ENCODE results near the gene SDHAF4. TPM values are rescaled to one million over a fixed set of nuclear protein-coding genes. Genes with fewer than 3 reads are reported as not detected.
"Not testable (repeated sequence)": the region's sequence is repeated elsewhere in the genome, so short reads cannot be mapped to it uniquely, and the experiment has no call there.

The SDHAF4 gene
- total RNA-seq, 1 donor from 2014 or later: 7.7 TPM

- DNase-seq (ENCODE audit: extremely low spot score, unreplicated experiment): no peak
- Mint-ChIP-seq H3K27me3 (ENCODE audit: unreplicated experiment) (no peaks in the 10 kb centered on the region), H3K4me1 (ENCODE audit: unreplicated experiment) (no peaks in the 10 kb centered on the region), H3K4me3 (ENCODE audit: unreplicated experiment) (no peak overlapping the region), H3K9me3 (ENCODE audit: unreplicated experiment) (no peaks in the 10 kb centered on the region), H3K36me3 (ENCODE audit: unreplicated experiment) (peaks cover 7% of the 10 kb centered on the region), H3K27ac (ENCODE audit: unreplicated experiment) (no peak overlapping the region)
- TF ChIP-seq CTCF (IDR thresholded peaks at IDR 0.05): no peak
Observed at GRCh38 chr6:70547905-70548304, 18.8 kb upstream of the SDHAF4 start.

GRCh38 chr6:70549327-70549726 lies 17.4 kb upstream of the SDHAF4 start:
- Mint-ChIP-seq H3K4me1 (ENCODE audit: unreplicated experiment) (no peaks in the 10 kb centered on the region), H3K27ac (ENCODE audit: unreplicated experiment) (no peak overlapping the region), H3K9me3 (ENCODE audit: unreplicated experiment) (no peaks in the 10 kb centered on the region), H3K4me3 (ENCODE audit: unreplicated experiment) (no peak overlapping the region), H3K36me3 (ENCODE audit: unreplicated experiment) (peaks cover 7% of the 10 kb centered on the region), H3K27me3 (ENCODE audit: unreplicated experiment) (no peaks in the 10 kb centered on the region)
- no peak for TF ChIP-seq CTCF (IDR thresholded peaks at IDR 0.05)
- DNase-seq (ENCODE audit: extremely low spot score, unreplicated experiment): no peak

DNA sequence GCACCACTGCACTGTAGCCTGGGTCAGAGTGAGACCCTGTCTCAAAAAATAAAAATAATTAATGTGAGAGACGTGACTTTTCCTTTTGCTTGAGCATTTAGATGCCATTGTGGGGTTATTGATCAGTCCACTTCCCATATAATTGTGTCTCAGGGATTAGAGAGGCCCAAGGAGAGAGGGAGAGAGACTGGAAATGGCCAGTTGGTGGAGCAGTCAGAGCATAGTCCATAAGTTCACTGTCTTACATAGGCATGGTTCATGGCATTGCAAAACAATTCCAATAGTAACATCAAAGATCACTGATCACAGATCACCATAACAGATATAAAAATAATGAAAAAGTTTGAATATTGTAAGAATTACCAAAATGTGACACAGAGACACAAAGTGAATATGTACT lies 15.2 kb upstream of the SDHAF4 start:
- H3K36me3 Mint-ChIP-seq (ENCODE audit: unreplicated experiment): peaks cover 7% of the 10 kb centered on the region
- no peaks in the 10 kb centered on the region for H3K4me1 Mint-ChIP-seq (ENCODE audit: unreplicated experiment)
- no peaks in the 10 kb centered on the region for H3K27me3 Mint-ChIP-seq (ENCODE audit: unreplicated experiment)
- no peak for DNase-seq (ENCODE audit: extremely low spot score, unreplicated experiment)
- no peaks in the 10 kb centered on the region for H3K9me3 Mint-ChIP-seq (ENCODE audit: unreplicated experiment)
- H3K27ac Mint-ChIP-seq (ENCODE audit: unreplicated experiment): no peak overlapping the region
- no peak overlapping the region for H3K4me3 Mint-ChIP-seq (ENCODE audit: unreplicated experiment)
- TF ChIP-seq CTCF (IDR thresholded peaks at IDR 0.05): no peak

- H3K27me3 Mint-ChIP-seq (ENCODE audit: unreplicated experiment); H3K27ac Mint-ChIP-seq (ENCODE audit: unreplicated experiment): not testable (repeated sequence)
Observed at GRCh38 chr6:70552286-70552940, 14.3 kb upstream of the SDHAF4 start.

GRCh38 chr6:70552974-70553373 lies 13.8 kb upstream of the SDHAF4 start:
- no peak for TF ChIP-seq CTCF (IDR thresholded peaks at IDR 0.05)
- Mint-ChIP-seq H3K4me3 (ENCODE audit: unreplicated experiment) (no peak overlapping the region), H3K27me3 (ENCODE audit: unreplicated experiment) (no peaks in the 10 kb centered on the region), H3K27ac (ENCODE audit: unreplicated experiment) (no peak overlapping the region), H3K4me1 (ENCODE audit: unreplicated experiment) (no peaks in the 10 kb centered on the region), H3K9me3 (ENCODE audit: unreplicated experiment) (no peaks in the 10 kb centered on the region), H3K36me3 (ENCODE audit: unreplicated experiment) (peaks cover 7% of the 10 kb centered on the region)
- DNase-seq (ENCODE audit: extremely low spot score, unreplicated experiment): no peak

More at GRCh38 chr6:70552286-70552940, 14.3 kb upstream of the SDHAF4 start:
- DNase-seq (ENCODE audit: extremely low spot score, unreplicated experiment); H3K4me1 Mint-ChIP-seq (ENCODE audit: unreplicated experiment); H3K36me3 Mint-ChIP-seq (ENCODE audit: unreplicated experiment); H3K4me3 Mint-ChIP-seq (ENCODE audit: unreplicated experiment); H3K9me3 Mint-ChIP-seq (ENCODE audit: unreplicated experiment): not testable (repeated sequence)

Data from osteocyte (in vitro differentiated cells).